ENCODE results near the gene OR51B4.
"Not testable (repeated sequence)": the region's sequence is repeated elsewhere in the genome, so short reads cannot be mapped to it uniquely, and the experiment has no call there.

The OR51B4 gene, protein sequence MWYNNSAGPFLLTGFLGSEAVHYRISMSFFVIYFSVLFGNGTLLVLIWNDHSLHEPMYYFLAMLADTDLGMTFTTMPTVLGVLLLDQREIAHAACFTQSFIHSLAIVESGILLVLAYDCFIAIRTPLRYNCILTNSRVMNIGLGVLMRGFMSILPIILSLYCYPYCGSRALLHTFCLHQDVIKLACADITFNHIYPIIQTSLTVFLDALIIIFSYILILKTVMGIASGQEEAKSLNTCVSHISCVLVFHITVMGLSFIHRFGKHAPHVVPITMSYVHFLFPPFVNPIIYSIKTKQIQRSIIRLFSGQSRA

DNA sequence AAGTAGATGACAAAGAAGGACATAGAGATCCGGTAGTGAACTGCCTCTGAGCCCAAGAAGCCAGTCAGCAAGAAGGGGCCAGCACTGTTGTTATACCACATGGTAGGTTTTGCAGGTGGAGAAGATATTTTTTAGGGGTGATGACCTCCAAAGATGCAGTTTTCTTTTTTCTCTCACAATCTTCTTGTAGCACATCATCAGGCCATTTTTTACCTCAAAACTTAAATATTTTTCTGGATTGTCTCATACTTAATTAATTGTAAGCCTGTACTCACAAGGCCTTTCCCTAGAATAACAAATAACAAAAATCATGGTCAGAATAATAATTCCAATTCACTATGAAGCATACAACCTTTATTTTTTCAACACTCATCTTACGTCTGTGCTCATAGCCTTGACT is at the start of gene OR51B4:
OR51B4 (minus strand) TSS at position 101 of the 400 bp plus-strand sequence; CDS start at position 101, 0 bp downstream.
- intact Hi-C loops (cut with DNase I): no loop called here

DNA sequence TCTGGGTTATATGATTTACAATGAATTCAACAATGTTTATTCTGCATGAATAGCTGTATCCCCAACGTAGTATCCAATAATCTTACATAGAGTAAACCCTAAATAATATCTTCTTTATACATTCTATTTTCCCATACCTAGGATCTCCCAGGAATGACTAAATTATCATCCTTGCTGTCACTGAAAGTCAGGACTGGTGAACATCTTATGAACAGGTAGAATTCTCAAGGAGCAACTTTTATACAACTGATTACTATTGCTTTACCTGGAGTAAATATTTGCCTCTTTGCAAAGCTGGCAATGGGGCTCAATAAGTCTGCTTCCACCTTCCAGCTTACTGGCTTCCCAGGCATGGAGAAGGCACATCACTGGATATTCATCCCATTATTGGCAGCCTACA is 49.5 kb upstream of the OR51B4 start, which contains the start of gene OR51B6:
OR51B6 (plus strand) TSS at position 301 of the 400 bp plus-strand sequence; CDS start at position 301, 0 bp downstream.
- DNase-seq: no peak
- intact Hi-C loops (cut with DNase I): no loop called here

More for the DNA sequence above, at the start of gene OR51B4:
- no peak for DNase-seq

DNA sequence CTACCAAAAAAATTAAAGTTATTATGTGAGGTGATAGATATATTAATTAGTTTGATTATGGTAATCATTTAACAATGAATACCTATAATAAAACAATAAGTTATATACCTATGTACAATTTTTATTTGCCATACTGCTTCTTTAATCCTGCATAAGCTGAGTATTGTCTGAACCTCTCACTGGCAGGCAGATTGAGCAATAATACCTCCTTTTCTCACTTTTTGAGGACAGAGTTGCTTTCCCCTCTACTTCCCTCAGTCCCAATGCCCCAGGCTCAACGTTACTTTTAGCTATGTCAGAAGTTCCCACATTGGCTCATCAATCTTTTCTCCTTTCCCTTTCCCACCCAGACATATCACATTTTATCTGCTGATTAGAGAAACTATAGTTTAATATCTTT is 47.8 kb upstream of the OR51B4 start:
- no peak for DNase-seq
- intact Hi-C loops (cut with DNase I): no loop called here

DNA sequence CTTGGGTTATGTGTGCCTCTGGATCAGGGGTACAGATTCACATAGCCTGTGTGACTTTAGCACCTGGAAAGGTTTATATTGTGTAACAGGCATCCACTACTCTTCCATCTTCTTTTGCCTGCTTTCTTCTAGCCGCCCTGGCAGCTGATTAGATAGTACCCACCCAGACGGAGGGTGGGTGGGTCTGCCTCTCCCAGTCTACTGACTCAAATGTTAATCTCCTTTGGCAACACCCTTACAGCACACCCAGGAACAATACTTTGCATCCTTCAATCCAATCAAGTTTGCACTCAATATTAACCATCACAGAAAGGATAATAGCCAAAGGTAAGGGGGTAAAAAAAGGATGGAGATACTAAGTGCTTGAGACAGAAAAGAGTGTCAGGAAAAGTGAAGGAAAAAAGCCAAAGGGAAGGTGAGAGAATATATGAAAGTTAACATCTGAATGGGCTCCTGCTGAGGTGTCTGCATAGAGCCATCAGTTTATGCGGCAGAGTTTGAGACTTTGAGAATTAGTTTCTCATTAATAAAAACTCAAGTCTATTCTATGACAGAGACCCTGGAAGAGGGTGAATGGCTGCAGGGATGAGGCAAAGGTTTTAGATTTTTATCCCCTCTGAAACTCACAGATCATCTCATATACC is 46.9 kb upstream of the OR51B4 start:
- intact Hi-C loops (cut with DNase I): no loop called here

DNA sequence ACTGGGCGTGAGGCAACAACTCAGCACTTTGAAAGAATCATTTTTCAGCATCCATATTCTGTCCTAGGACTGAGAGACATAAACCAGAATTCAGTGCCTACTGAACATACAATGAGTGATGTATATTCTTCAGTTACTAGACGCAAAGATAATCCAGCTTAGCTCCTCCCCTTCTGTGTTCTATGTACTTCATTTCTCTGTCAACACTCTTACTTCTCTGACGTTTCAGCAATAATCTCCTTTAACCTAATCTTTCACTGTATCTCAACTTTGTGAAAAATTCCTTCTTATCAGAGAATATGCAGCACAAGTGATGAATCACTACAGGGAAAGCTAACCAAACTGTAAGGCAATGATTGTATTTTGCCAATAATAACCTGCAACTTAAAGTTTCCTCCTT is 44.1 kb upstream of the OR51B4 start:
- intact Hi-C loops (cut with DNase I): no loop called here
- no peak for DNase-seq

More for the DNA sequence above, 46.9 kb upstream of the OR51B4 start:
- DNase-seq: no peak

DNA sequence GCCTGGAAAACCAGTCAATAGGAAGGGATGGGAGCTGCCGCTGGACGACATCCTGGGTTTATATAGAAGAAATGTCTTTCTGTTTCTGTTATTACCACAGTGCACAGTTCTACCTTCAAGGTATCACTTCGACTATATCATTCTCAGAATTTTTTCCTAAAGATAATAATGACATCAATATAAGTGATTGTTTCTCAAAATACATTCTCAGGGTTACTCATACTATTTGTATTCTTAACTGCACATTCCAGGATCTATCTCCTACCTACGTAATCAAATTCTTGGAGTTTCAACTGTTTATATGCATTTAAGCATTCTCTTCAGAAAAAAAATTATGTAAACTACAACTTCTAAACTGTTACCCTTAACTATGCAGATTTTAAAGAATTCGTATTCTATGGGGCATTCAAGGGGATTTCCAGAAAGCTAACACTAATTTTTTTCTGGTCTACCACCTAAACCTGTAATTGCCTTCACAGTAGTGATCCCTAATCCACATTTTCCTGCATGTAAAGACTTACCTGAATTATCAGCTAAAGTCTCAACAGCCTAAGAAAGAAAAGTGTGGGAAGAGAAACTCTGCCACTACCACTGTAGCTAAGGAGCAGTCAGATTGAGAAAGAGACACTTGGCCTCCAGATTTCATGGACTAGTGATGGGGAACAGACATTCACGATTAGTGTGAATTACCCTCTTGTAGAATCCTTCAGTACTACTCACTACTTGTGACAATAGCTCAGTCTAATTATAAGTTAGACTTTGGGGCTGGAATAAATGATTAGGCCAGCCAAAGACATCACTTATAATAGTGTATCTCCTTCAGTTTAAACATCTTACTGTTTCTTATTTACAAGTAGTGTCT is 42.0 kb upstream of the OR51B4 start, which contains the start of gene OR51B5:
OR51B5 (minus strand) TSS at position 51 of the 862 bp plus-strand sequence; CDS start at position 51, 0 bp downstream.
- DNase-seq: no peak
- intact Hi-C loops (cut with DNase I): no loop called here

DNA sequence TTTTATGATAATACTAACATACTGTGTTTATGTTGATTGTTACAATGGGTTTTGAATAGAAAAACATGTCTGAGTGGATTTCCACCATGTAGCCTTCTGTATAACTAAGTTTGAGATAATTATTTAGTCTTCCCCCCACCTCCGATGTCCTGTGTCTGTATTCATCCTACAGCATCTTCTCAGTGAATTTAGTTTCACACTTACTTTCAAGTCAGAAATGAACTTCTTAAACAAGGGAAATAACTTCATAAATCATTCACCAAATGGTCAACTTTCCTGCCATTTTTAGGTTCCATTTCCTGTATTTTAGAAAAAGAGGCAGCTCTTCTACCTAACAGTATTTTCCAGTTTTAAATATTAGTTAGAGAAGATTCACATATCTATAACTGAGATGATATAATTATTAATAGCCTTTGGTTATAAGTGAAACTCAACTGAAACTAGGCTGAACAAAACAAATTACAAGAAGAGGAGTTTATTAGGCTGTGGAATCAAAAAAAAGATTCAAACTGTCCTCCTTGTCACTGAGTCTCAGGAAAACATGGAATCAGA is 38.1 kb upstream of the OR51B4 start:
- intact Hi-C loops (cut with DNase I): no loop called here
- no peak for DNase-seq

DNA sequence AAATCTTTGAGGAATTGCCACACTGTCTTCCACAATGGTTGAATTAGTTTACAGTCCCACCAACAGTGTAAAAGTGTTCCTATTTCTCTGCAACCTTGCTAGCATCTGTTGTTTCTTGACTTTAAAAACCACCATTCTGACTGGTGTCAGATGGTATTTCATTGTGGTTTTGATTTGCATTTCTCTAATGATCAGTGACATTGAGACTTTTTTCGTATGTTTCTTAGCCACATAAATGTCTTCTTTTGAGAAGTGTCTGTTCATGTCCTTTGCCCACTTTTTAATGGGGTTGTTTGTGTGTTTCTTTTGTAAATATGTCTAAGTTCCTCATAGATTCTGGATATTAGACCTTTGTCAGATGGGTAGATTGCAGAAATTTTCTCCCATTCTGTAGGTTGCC is 35.5 kb upstream of the OR51B4 start:
- intact Hi-C loops (cut with DNase I); DNase-seq: not testable (repeated sequence)

DNA sequence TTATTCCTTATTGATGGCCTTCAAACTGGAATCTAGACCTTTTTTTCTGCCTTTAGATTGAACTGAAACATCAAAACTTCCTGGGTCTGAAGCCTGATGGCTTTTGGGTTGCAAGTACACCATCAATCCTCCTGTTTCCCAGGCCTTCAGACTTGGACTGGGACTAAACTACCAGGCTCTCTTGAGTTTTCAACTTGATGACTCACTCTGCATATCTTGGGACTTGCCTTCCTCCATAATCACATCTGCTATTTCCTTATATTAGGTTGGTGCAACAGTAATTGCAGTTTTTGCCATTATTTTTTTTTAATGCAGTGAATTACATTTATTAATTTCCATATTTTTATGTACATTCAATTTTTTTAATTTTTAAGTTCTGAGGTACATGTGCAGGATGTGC is 34.6 kb upstream of the OR51B4 start:
- intact Hi-C loops (cut with DNase I): no loop called here
- no peak for DNase-seq

DNA sequence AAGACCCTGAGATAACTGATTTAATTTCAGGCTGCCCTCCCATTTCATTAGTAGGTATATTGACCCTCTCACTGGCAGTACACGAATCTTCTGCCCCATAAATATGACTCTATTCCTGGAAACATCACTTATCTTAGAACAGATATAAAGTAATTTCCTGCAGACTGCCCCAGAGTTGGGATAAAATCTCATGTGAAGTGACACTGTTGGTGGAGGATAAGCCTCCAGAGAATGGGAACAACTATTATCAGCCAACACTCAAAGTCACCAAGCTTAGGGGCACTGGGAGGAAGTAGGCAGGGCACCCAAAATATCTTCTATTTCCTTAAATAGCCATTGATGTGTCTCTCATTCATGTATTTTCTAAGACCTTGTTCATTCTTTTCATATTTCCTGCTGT is 33.4 kb upstream of the OR51B4 start:
- DNase-seq: no peak
- intact Hi-C loops (cut with DNase I): no loop called here

DNA sequence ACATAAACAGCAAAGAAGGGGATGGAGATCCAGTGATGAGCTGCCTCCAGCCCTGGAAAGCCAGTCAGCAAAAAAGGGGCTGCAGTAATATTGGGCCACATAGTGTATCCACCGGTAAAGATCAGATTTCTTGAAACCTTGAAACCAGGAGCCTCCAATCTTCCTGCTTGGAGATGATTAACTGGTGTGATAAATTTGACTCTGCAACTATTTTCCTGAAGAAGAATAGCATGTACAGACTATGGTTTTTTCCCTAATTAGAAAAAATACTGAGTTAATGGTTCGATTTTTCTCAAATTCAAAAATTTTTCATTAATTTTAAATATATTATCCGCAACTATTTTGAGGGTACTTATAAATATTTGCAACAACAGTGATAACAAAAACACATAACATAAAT is 22.5 kb upstream of the OR51B4 start, which contains the start of gene OR51B2:
OR51B2 (minus strand) TSS at position 101 of the 400 bp plus-strand sequence; CDS start at position 101, 0 bp downstream.
- intact Hi-C loops (cut with DNase I): no loop called here
- no peak for DNase-seq

DNA sequence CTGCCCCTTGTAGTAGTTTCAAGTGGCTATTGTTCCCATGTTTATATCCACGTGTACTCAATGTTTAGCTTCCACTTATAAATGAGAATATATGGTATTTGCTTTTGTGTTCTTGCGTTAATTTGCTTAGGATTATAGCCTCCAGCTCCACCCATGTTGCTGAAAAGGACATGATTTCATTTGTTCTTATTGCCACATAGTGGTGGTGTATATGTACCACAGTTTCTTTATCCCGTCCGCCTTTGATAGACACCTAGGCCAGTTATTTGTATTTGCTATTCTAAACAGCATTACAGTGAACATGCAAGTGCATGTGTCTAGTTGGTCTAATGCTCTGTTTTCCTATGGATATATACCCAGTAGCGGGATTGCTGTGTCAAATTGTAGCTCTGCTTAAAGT is 15.5 kb upstream of the OR51B4 start:
- DNase-seq: no peak
- intact Hi-C loops (cut with DNase I): no loop called here

DNA sequence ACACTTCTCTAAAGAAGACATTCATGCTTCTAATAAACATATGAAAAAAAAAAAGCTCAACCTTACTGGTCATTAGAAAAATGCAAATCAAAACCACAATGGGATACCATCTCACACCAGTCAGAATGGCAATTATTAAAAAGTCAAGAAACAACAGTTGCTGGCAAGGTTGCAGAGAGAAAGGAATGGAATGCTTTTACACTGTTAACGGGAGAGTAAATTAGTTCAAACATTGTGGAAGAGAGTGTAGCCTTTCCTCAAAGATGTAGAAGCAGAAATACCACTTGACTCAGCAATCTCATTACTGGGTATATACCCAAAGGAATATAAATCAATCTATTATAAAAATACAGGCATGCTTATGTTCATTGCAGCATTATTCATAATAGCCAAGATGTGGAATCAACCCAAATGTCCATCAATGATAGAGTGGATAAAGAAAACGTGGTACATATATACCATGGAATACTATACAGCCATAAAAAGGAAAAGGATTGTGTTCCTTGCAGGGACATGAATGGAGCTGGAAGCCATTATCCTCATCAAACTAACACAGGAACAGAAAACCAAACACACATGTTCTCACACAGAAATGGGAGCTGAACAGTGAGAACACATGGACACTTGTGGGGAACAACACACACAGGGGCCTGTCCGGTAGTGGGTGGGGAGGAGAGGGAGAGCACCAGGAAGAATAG is 11.7 kb upstream of the OR51B4 start:
- DNase-seq; intact Hi-C loops (cut with DNase I): not testable (repeated sequence)

DNA sequence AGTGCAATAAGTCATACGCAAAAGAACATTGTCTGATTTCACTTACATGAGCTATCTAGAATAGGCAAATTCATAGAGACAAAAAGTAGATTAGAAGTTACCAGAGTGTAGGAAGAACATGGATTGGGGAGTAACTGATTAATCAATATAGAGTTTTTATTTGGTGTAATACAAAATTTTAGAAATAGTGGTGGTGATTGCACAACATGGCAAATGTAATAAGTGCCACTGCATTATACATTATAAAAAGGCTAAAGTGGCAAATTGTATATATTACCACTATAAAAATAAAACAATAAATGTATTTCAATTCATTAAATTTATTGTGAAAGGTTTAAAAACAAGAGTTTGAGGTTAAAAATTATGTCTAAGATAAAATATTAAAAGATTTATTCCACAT is 8.7 kb upstream of the OR51B4 start:
- no peak for DNase-seq
- intact Hi-C loops (cut with DNase I): no loop called here

DNA sequence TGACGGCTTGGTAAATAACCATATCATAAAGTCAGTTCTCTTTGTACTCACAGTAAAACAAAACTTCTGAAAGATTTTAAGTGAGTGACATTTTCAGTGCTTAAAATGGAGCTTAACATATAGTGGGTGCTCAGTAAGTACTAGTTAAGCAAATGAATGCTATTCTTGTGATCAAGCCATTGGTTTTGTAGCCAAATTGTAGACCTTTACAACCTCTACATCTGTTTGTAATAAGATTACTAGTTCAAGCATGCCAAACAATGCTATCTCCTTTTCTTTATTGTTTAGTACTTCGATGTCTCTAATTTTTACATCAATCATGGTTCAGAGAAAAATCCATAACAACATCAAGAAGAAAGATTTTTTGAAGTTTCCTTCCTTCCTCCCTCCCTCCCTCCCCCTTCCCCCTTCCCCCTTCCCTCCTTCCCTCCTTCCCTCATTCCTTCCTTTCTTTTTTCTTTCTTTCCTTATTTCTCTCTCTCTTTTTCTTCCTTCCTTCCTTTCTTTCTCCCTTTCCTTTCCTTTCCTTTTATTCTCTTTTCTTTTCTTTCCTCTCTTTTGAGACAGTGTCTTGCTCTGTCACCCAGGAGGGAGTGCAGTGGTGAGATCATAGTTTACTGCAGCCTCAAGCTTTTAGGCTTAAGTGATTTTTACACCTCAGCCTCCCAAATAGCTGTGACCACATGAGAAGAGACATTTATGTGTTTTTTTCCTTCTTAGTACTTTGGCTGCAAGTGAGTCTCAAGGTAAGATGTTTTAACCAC is 5.7 kb upstream of the OR51B4 start:
- no peak for DNase-seq
- intact Hi-C loops (cut with DNase I): no loop called here

DNA sequence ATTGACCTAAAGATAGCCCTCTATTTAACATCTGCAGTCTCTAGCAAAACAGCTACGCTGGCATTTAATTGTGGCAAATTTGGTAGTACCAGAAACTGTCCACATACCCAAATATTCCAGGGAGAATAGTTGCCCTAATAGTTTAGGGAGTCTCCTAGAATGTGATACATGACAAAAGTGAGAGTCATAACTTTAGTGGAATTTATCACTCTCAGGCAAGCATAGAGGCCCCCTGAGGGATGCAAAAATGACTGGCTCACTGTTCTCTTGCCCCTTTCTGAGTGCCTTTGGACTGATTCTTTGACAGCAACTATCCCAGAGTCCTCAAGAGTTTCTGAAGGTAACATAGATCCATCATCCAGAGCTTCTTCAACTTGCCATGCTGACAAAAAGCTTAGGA is 2.3 kb upstream of the OR51B4 start:
- intact Hi-C loops (cut with DNase I): no loop called here
- no peak for DNase-seq

DNA sequence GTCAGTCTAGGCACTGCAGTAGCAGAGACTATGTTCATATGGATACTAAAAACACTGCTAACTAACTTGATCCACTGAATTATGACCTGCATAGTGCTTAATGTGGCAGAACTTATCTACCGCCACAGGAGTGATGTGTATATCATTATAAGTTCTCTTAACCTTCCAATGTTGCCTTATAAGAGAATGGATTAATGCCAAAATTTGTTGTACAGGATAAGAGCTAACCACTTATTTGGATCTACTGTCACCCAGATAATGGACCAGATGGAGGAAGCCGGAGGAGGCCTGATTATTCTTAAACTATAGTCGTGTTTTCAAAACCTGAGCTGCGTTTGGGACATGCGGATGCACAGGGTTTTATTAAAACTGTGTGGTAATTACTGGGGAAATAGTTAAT is 1.9 kb upstream of the OR51B4 start:
- no peak for DNase-seq
- intact Hi-C loops (cut with DNase I): no loop called here

DNA sequence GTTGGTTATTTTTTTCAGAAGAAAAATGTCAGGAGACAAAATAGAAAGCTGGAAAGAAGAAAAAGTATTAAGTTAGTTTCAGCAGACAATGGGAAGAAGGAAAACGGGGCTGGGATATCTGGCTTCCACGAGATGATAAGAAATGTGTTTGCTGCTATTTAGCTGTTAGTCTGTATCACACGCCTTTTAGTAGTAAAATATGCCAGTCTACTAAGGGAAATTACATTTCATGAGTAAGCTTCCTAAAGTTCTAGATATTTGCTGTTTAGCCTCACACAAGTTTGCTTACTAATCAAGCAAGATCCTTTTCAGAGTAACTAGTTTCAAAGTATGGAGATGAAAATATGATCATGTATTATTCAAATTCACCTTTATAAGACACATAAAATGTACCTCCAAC is 1.5 kb downstream of the OR51B4 start:
- no peak for DNase-seq
- intact Hi-C loops (cut with DNase I): no loop called here

DNA sequence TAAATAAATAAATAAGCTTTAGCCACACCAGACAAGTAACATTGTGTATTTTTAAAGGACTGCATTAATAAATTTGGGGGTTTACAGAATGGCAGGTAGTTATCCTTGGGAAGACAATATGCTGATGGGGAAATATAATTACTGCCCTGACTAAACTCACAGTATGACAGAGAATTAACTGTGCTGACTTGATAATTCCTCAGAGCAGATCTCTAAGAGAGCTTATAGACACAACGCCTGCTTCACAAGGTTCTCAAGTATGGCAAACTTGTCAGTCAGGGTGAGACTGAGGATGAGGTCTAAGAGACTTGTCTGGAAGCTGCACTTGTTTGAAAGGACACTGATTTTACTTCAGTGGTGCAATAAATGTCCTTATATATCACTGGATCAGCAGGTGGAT is 3.3 kb downstream of the OR51B4 start:
- intact Hi-C loops (cut with DNase I): no loop called here
- DNase-seq: no peak
